ENCODE measurements around the gene ARHGAP27.

The ARHGAP27 gene

GRCh38 chr17:45428050-45428617 lies 4.5 kb downstream of the ARHGAP27 start:
- H3K36me3 Mint-ChIP-seq (ENCODE audit: low read depth): no peaks in the 10 kb centered on the region
- no peaks in the 10 kb centered on the region for H3K9me3 Mint-ChIP-seq
- H3K27ac Mint-ChIP-seq: no peak overlapping the region
- peaks cover 24% of the 10 kb centered on the region for H3K4me1 Mint-ChIP-seq (ENCODE audit: low read depth)
- peak overlapping the region; percentile 32 for H3K4me3 Mint-ChIP-seq
- peak; percentile 92 for DNase-seq
- peaks cover 9% of the 10 kb centered on the region for H3K27me3 Mint-ChIP-seq

- peaks cover 9% of the 10 kb centered on the region for H3K27me3 Mint-ChIP-seq
- DNase-seq: no peak
- H3K27ac Mint-ChIP-seq: no peak overlapping the region
- no peaks in the 10 kb centered on the region for H3K9me3 Mint-ChIP-seq
- H3K4me3 Mint-ChIP-seq: no peak overlapping the region
- H3K4me1 Mint-ChIP-seq (ENCODE audit: low read depth): peaks cover 24% of the 10 kb centered on the region
- H3K36me3 Mint-ChIP-seq (ENCODE audit: low read depth): no peaks in the 10 kb centered on the region
Measured at GRCh38 chr17:45427181-45427835, 5.4 kb downstream of the ARHGAP27 start.

- H3K4me3 Mint-ChIP-seq: no peak overlapping the region
- no peak overlapping the region for H3K27ac Mint-ChIP-seq
- H3K36me3 Mint-ChIP-seq (ENCODE audit: low read depth): no peaks in the 10 kb centered on the region
- no peaks in the 10 kb centered on the region for H3K9me3 Mint-ChIP-seq
- peaks cover 9% of the 10 kb centered on the region for H3K27me3 Mint-ChIP-seq
- H3K4me1 Mint-ChIP-seq (ENCODE audit: low read depth): peaks cover 24% of the 10 kb centered on the region
- no peak for DNase-seq
Measured at GRCh38 chr17:45426561-45426960, 6.1 kb downstream of the ARHGAP27 start.

- peaks cover 9% of the 10 kb centered on the region for H3K27me3 Mint-ChIP-seq
- peaks cover 21% of the 10 kb centered on the region for H3K4me1 Mint-ChIP-seq (ENCODE audit: low read depth)
- no peaks in the 10 kb centered on the region for H3K36me3 Mint-ChIP-seq (ENCODE audit: low read depth)
- H3K27ac Mint-ChIP-seq: no peak overlapping the region
- H3K4me3 Mint-ChIP-seq: no peak overlapping the region
- DNase-seq: no peak
- H3K9me3 Mint-ChIP-seq: no peaks in the 10 kb centered on the region
Measured at GRCh38 chr17:45425984-45426413, 6.7 kb downstream of the ARHGAP27 start.

- H3K27ac Mint-ChIP-seq: no peak overlapping the region
- H3K27me3 Mint-ChIP-seq: peaks cover 9% of the 10 kb centered on the region
- H3K4me3 Mint-ChIP-seq: no peak overlapping the region
- H3K4me1 Mint-ChIP-seq (ENCODE audit: low read depth): peaks cover 14% of the 10 kb centered on the region
- H3K9me3 Mint-ChIP-seq: no peaks in the 10 kb centered on the region
- H3K36me3 Mint-ChIP-seq (ENCODE audit: low read depth): no peaks in the 10 kb centered on the region
- DNase-seq: no peak
Measured at GRCh38 chr17:45425125-45425983, 7.3 kb downstream of the ARHGAP27 start.

GRCh38 chr17:45424769-45425124 lies 7.9 kb downstream of the ARHGAP27 start:
- Mint-ChIP-seq H3K4me1 (ENCODE audit: low read depth) (peaks cover 13% of the 10 kb centered on the region), H3K4me3 (no peak overlapping the region), H3K9me3 (no peaks in the 10 kb centered on the region), H3K27ac (no peak overlapping the region), H3K36me3 (ENCODE audit: low read depth) (no peaks in the 10 kb centered on the region), H3K27me3 (peaks cover 9% of the 10 kb centered on the region)
- no peak for DNase-seq

- no peaks in the 10 kb centered on the region for H3K9me3 Mint-ChIP-seq
Measured at GRCh38 chr17:45423975-45424335, 8.7 kb downstream of the ARHGAP27 start.

GRCh38 chr17:45423304-45423974 lies 9.2 kb downstream of the ARHGAP27 start:
- DNase-seq: no peak
- peaks cover 6% of the 10 kb centered on the region for H3K4me1 Mint-ChIP-seq (ENCODE audit: low read depth)
- no peak overlapping the region for H3K4me3 Mint-ChIP-seq
- no peaks in the 10 kb centered on the region for H3K36me3 Mint-ChIP-seq (ENCODE audit: low read depth)
- no peak overlapping the region for H3K27ac Mint-ChIP-seq
- H3K27me3 Mint-ChIP-seq: peaks cover 3% of the 10 kb centered on the region
- no peaks in the 10 kb centered on the region for H3K9me3 Mint-ChIP-seq

More at GRCh38 chr17:45423975-45424335, 8.7 kb downstream of the ARHGAP27 start:
- Mint-ChIP-seq H3K27me3 (peaks cover 7% of the 10 kb centered on the region), H3K4me3 (no peak overlapping the region), H3K27ac (no peak overlapping the region), H3K36me3 (ENCODE audit: low read depth) (no peaks in the 10 kb centered on the region), H3K4me1 (ENCODE audit: low read depth) (peaks cover 11% of the 10 kb centered on the region)
- DNase-seq: no peak

GRCh38 chr17:45414990-45415881 lies 17.4 kb downstream of the ARHGAP27 start:
- H3K27ac Mint-ChIP-seq: peak overlapping the region; percentile 22

GRCh38 chr17:45413498-45413923 lies 19.2 kb downstream of the ARHGAP27 start:
- no peak for DNase-seq
- Mint-ChIP-seq H3K36me3 (ENCODE audit: low read depth) (peaks cover 17% of the 10 kb centered on the region), H3K27ac (no peak overlapping the region), H3K27me3 (no peaks in the 10 kb centered on the region), H3K9me3 (no peaks in the 10 kb centered on the region), H3K4me3 (no peak overlapping the region), H3K4me1 (ENCODE audit: low read depth) (peaks cover 26% of the 10 kb centered on the region)

More at GRCh38 chr17:45414990-45415881, 17.4 kb downstream of the ARHGAP27 start:
- Mint-ChIP-seq H3K36me3 (ENCODE audit: low read depth) (peaks cover under 1% of the 10 kb centered on the region), H3K9me3 (no peaks in the 10 kb centered on the region), H3K4me3 (no peak overlapping the region), H3K27me3 (no peaks in the 10 kb centered on the region), H3K4me1 (ENCODE audit: low read depth) (peaks cover 17% of the 10 kb centered on the region)
- DNase-seq: no peak

GRCh38 chr17:45411348-45412105 lies 21.1 kb downstream of the ARHGAP27 start:
- Mint-ChIP-seq H3K27ac (peak overlapping the region; percentile 99), H3K4me1 (ENCODE audit: low read depth) (peaks cover 43% of the 10 kb centered on the region), H3K27me3 (no peaks in the 10 kb centered on the region), H3K36me3 (ENCODE audit: low read depth) (peaks cover 31% of the 10 kb centered on the region), H3K4me3 (peak overlapping the region; percentile 99), H3K9me3 (no peaks in the 10 kb centered on the region)
- DNase-seq: no peak

GRCh38 chr17:45410144-45411091 lies 22.3 kb downstream of the ARHGAP27 start:
- H3K4me1 Mint-ChIP-seq (ENCODE audit: low read depth): peaks cover 47% of the 10 kb centered on the region
- peak overlapping the region; percentile 99 for H3K27ac Mint-ChIP-seq
- peaks cover 38% of the 10 kb centered on the region for H3K36me3 Mint-ChIP-seq (ENCODE audit: low read depth)
- H3K27me3 Mint-ChIP-seq: no peaks in the 10 kb centered on the region
- DNase-seq: peak; percentile 81
- peak overlapping the region; percentile 99 for H3K4me3 Mint-ChIP-seq
- H3K9me3 Mint-ChIP-seq: no peaks in the 10 kb centered on the region
